GM23248 (cell line): ENCODE measurements around the gene NFKBIB.

ENCODE experiments used
- EZH2 ChIP-seq: fragments of 200-600 bp; sonication (generic); IDR thresholded peaks from 2 replicates; pipeline ENCODE4 v1.6.1; 2018; ENCODE audit warnings: antibody characterized with exemption, mild to moderate bottlenecking; ENCODE audit not compliant: insufficient read depth, poor library complexity, severe bottlenecking
- EZH2phosphoT487 ChIP-seq: fragments of 200-600 bp; sonication (generic); IDR thresholded peaks from 2 replicates; pipeline ENCODE4 v1.6.1; 2018; ENCODE audit warnings: antibody characterized with exemption, moderate library complexity, mild to moderate bottlenecking, low read depth; ENCODE audit not compliant: insufficient read depth

- no peak for TF ChIP-seq EZH2phosphoT487
- TF ChIP-seq EZH2, result no peak
Observed at GRCh38 chr19:38908911-38909310, 9.1 kb downstream of the NFKBIB start.
